OCI-LY7 (cell line): ENCODE results near the gene GNAO1. TPM values are rescaled to one million over a fixed set of nuclear protein-coding genes. Genes with fewer than 3 reads are reported as not detected.

ENCODE experiments used
- BruUV-seq: library from RNA; stranded (reverse); fragments of 400-500 nt; replicated peaks from 2 replicates; lab custom pipeline; 2021; lab: Mats Ljungman, UMichigan
- CTCF ChIA-PET: fragments of 300-600 bp; sonication (Branson Sonifier 250); formaldehyde crosslinking; loops from one replicate; lab custom pipeline; 2022; ENCODE audit warnings: antibody characterized with exemption; ENCODE audit not compliant: unreplicated experiment; lab: Charles Lee
- POLR2A ChIA-PET: fragments of 300-600 bp; sonication (Branson Sonifier 250); formaldehyde crosslinking; loops from one replicate; lab custom pipeline; 2022; ENCODE audit warnings: antibody characterized with exemption; lab: Charles Lee
- DNase-seq: peaks from one replicate; pipeline ENCODE4 v3.0.0-alpha.2; 2015; ENCODE audit warnings: low spot score
- H2AFZ ChIP-seq: fragments of 200-600 bp; sonication (generic), shearing (Covaris generic); 2 replicates; pipeline ENCODE4 v1.6.1; 2014; ENCODE audit warnings: mild to moderate bottlenecking, antibody characterized with exemption, low read length, moderate library complexity
- H3K27ac ChIP-seq: fragments of 200-600 bp; sonication (generic); 2 replicates; pipeline ENCODE4 v1.5.1; 2014; ENCODE audit warnings: mixed run types, low read depth, mild to moderate bottlenecking, moderate library complexity, low read length, inconsistent platforms; ENCODE audit not compliant: poor library complexity, severe bottlenecking
- H3K36me3 ChIP-seq: fragments of 200-600 bp; sonication (generic); 2 replicates; pipeline ENCODE4 v1.6.1; 2014; ENCODE audit warnings: mild to moderate bottlenecking, antibody characterized with exemption, low read length, moderate library complexity, mixed read lengths; ENCODE audit not compliant: insufficient read depth
- H3K4me1 ChIP-seq: fragments of 200-600 bp; sonication (generic); 2 replicates; pipeline ENCODE4 v1.5.1; 2014; ENCODE audit warnings: mild to moderate bottlenecking, low read length; ENCODE audit not compliant: insufficient read depth, poor library complexity, severe bottlenecking
- H3K4me2 ChIP-seq: fragments of 200-600 bp; sonication (generic); 2 replicates; pipeline ENCODE4 v1.6.1; 2014; ENCODE audit warnings: mild to moderate bottlenecking, low read length
- H3K4me3 ChIP-seq: fragments of 200-600 bp; sonication (generic); 2 replicates; pipeline ENCODE4 v1.5.1; 2014; ENCODE audit warnings: mild to moderate bottlenecking, low read depth, low read length; ENCODE audit not compliant: poor library complexity, severe bottlenecking
- H3K79me2 ChIP-seq: fragments of 200-600 bp; sonication (generic); 2 replicates; pipeline ENCODE4 v1.6.1; 2016; ENCODE audit warnings: low read depth, mild to moderate bottlenecking, low read length, moderate library complexity, mixed read lengths; ENCODE audit not compliant: insufficient read depth
- H3K9me2 ChIP-seq: fragments of 200-600 bp; sonication (generic); 2 replicates; pipeline ENCODE4 v1.6.1; 2016; ENCODE audit warnings: mild to moderate bottlenecking, low read length, mixed read lengths; ENCODE audit not compliant: insufficient read depth
- H3K9me3 ChIP-seq: fragments of 200-600 bp; sonication (generic); 2 replicates; pipeline ENCODE4 v1.6.1; 2014; ENCODE audit warnings: mild to moderate bottlenecking, mixed run types, low read length, mixed read lengths
- H4K20me1 ChIP-seq: fragments of 200-600 bp; sonication (generic); 2 replicates; pipeline ENCODE4 v1.6.1; 2014; ENCODE audit warnings: mild to moderate bottlenecking, antibody characterized with exemption, low read length, moderate library complexity, mixed read lengths; ENCODE audit not compliant: insufficient read depth
- CTCF ChIP-seq: fragments of 200-600 bp; sonication (generic); conservative IDR thresholded peaks from 2 replicates; pipeline ENCODE4 v1.5.1; 2014; ENCODE audit warnings: mild to moderate bottlenecking, antibody characterized with exemption, low read length, moderate library complexity, mixed read lengths
- EZH2phosphoT487 ChIP-seq: fragments of 200-600 bp; sonication (generic); IDR thresholded peaks from 2 replicates; pipeline ENCODE4 v1.6.1; 2018; ENCODE audit warnings: low read depth, borderline replicate concordance, mild to moderate bottlenecking, mixed run types, antibody characterized with exemption, low read length, moderate library complexity, mixed read lengths
- intact Hi-C: fragments of 100-400 bp; cut with micrococcal nuclease; formaldehyde crosslinking; loops from one replicate; pipeline ENCODE4 v1.10.0; 2022; ENCODE audit not compliant: unreplicated experiment
- total RNA-seq, 2 experiments: library from RNA; depleted of rRNA in 1 of 2; stranded (reverse); fragments of >200 nt in 1 of 2; shearing (Covaris generic) in 1 of 2; gene quantifications; 2 replicates each; pipeline ENCODE4 v1.2.3, GENCODE V29; 2014 to 2022

Gene GNAO1
- total RNA-seq, 2 experiments from 2014 or later: not detected

- Histone ChIP-seq H3K36me3 (no peaks in the 10 kb centered on the region), H3K27ac (no peak overlapping the region), H4K20me1 (no peaks in the 10 kb centered on the region), H3K4me2 (no peak overlapping the region), H3K9me3 (no peaks in the 10 kb centered on the region), H3K79me2 (no peaks in the 10 kb centered on the region), H3K4me1 (no peaks in the 10 kb centered on the region), H3K4me3 (no peak overlapping the region), H2AFZ (no peak overlapping the region), H3K9me2 (no peaks in the 10 kb centered on the region)
- no peak for TF ChIP-seq EZH2phosphoT487
- TF ChIP-seq CTCF: no peak
- POLR2A ChIA-PET: no interaction called here
- intact Hi-C loops: no loop called here
- CTCF ChIA-PET: no interaction called here
- no peak for DNase-seq
- no TSS peak for BruUV-seq
Measured at GRCh38 chr16:56269281-56269680, 78.0 kb downstream of the GNAO1 start.

GRCh38 chr16:56269811-56270684 is 78.8 kb downstream of the GNAO1 start:
- H3K4me2 ChIP-seq: no peak overlapping the region
- no peaks in the 10 kb centered on the region for H3K9me3 ChIP-seq
- no peak overlapping the region for H2AFZ ChIP-seq
- H3K79me2 ChIP-seq: no peaks in the 10 kb centered on the region
- H3K4me3 ChIP-seq: no peak overlapping the region
- H4K20me1 ChIP-seq: no peaks in the 10 kb centered on the region
- no peak for DNase-seq
- H3K27ac ChIP-seq: no peak overlapping the region
- H3K4me1 ChIP-seq: no peaks in the 10 kb centered on the region
- no TSS peak for BruUV-seq
- ChIA-PET CTCF (interaction anchor here (1.0 kb wide), 1 partner anchor 57 kb away, joined by 3 read pairs; no protein-coding TSS in a partner anchor), POLR2A (interaction anchor here (0.7 kb wide), 3 partner anchors 8 to 154 kb away, joined by 3 read pairs; no protein-coding TSS in a partner anchor)
- no peaks in the 10 kb centered on the region for H3K9me2 ChIP-seq
- intact Hi-C loops: no loop called here
- no peak for TF ChIP-seq EZH2phosphoT487
- TF ChIP-seq CTCF: no peak
- no peaks in the 10 kb centered on the region for H3K36me3 ChIP-seq

GRCh38 chr16:56270828-56271227 is 79.5 kb downstream of the GNAO1 start:
- POLR2A ChIA-PET: interaction anchor here (0.7 kb wide), 2 partner anchors 141 to 155 kb away, joined by 3 read pairs; no protein-coding TSS in a partner anchor
- no peak overlapping the region for H3K4me3 ChIP-seq
- no peak for DNase-seq
- no TSS peak for BruUV-seq
- H2AFZ ChIP-seq: no peak overlapping the region
- no peaks in the 10 kb centered on the region for H3K79me2 ChIP-seq
- intact Hi-C loops: no loop called here
- H3K9me2 ChIP-seq: no peaks in the 10 kb centered on the region
- TF ChIP-seq EZH2phosphoT487: no peak
- no peak for TF ChIP-seq CTCF
- no peaks in the 10 kb centered on the region for H3K4me1 ChIP-seq
- H4K20me1 ChIP-seq: no peaks in the 10 kb centered on the region
- no peaks in the 10 kb centered on the region for H3K9me3 ChIP-seq
- H3K4me2 ChIP-seq: no peak overlapping the region
- H3K27ac ChIP-seq: no peak overlapping the region
- no peaks in the 10 kb centered on the region for H3K36me3 ChIP-seq
- CTCF ChIA-PET: interaction anchor here (1.0 kb wide), 1 partner anchor 56 kb away, joined by 3 read pairs; no protein-coding TSS in a partner anchor
